Measurements from ENCODE around the gene RAB15.

Gene RAB15

GRCh38 chr14:64963611-64964010, 8.5 kb downstream of the RAB15 start:
- H3K27me3 ChIP-seq (replicated peaks; ENCODE audit: insufficient read depth, low read length) = no peaks in the 10 kb centered on the region
- peaks cover 6% of the 10 kb centered on the region; the same call in 1 of the 2 replicates for H3F3A ChIP-seq (ENCODE audit: insufficient read depth, low read length)
- H3K9me3 ChIP-seq (replicated peaks; ENCODE audit: insufficient read depth, low read length) = no peaks in the 10 kb centered on the region
- H3K4me2 ChIP-seq (ENCODE audit: low read depth, low read length) = no peak overlapping the region
- no peak overlapping the region for H3K4me3 ChIP-seq (ENCODE audit: low read length)
- TF ChIP-seq, protein P1, sequence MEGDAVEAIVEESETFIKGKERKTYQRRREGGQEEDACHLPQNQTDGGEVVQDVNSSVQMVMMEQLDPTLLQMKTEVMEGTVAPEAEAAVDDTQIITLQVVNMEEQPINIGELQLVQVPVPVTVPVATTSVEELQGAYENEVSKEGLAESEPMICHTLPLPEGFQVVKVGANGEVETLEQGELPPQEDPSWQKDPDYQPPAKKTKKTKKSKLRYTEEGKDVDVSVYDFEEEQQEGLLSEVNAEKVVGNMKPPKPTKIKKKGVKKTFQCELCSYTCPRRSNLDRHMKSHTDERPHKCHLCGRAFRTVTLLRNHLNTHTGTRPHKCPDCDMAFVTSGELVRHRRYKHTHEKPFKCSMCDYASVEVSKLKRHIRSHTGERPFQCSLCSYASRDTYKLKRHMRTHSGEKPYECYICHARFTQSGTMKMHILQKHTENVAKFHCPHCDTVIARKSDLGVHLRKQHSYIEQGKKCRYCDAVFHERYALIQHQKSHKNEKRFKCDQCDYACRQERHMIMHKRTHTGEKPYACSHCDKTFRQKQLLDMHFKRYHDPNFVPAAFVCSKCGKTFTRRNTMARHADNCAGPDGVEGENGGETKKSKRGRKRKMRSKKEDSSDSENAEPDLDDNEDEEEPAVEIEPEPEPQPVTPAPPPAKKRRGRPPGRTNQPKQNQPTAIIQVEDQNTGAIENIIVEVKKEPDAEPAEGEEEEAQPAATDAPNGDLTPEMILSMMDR (IDR thresholded peaks at IDR 0.05; ENCODE audit: low read length) = no peak
- TF ChIP-seq EZH2 (optimal IDR thresholded peaks at IDR 0.05; ENCODE audit: low read depth, low read length) (no peak), EZH2phosphoT487 (IDR thresholded peaks at IDR 0.05; ENCODE audit: low read length) (no peak)
- H3K27ac ChIP-seq (ENCODE audit: low read length) = no peak overlapping the region
- no peaks in the 10 kb centered on the region for H4K20me1 ChIP-seq (ENCODE audit: insufficient read depth, low read length)
- peaks cover 18% of the 10 kb centered on the region for H3K4me1 ChIP-seq (ENCODE audit: low read length)
- H3K9me2 ChIP-seq (replicated peaks; ENCODE audit: insufficient read depth, low read length) = no peaks in the 10 kb centered on the region
- H2AFZ ChIP-seq (ENCODE audit: low read length) = no peak overlapping the region
- no peak for DNase-seq
- H3K79me2 ChIP-seq (ENCODE audit: low read length) = peaks cover 3% of the 10 kb centered on the region
- H3K36me3 ChIP-seq (replicated peaks; ENCODE audit: insufficient read depth, low read length) = no peaks in the 10 kb centered on the region
- H3K9ac ChIP-seq (ENCODE audit: low read length) = no peak overlapping the region

DNA sequence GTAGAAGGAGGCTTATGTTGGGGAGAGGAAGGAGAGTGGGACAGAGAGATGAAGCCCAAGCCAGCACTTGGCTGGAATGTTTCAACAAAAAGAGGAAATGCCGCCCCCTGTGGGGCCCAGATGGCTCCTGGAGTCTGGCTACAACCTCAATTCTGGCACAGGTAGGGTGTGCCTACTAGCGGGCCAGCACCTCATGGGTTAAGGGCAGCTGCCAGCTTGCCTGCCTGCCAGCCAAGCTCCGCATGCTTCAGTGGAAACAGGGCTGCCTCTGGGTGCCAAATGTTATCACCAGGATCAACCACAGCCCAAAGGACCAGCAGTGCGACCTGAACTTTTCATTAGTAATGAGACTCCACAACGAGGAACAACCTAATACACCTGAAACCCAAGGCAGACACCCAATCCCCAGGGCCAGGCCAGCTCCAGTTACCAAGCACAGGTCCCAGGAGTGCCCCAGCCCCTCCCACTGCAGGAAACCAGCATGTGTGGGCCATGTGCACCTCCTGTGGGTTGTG, 11.3 kb downstream of the RAB15 start:
- Histone ChIP-seq H3F3A (ENCODE audit: insufficient read depth, low read length) (no peaks in the 10 kb centered on the region), H3K79me2 (ENCODE audit: low read length) (no peaks in the 10 kb centered on the region; the same call in none of the 2 replicates), H3K9me3 (replicated peaks; ENCODE audit: insufficient read depth, low read length) (no peaks in the 10 kb centered on the region), H2AFZ (ENCODE audit: low read length) (no peak overlapping the region), H3K36me3 (replicated peaks; ENCODE audit: insufficient read depth, low read length) (no peaks in the 10 kb centered on the region), H3K27ac (ENCODE audit: low read length) (no peak overlapping the region), H3K27me3 (replicated peaks; ENCODE audit: insufficient read depth, low read length) (no peaks in the 10 kb centered on the region), H3K4me3 (ENCODE audit: low read length) (no peak overlapping the region), H3K9me2 (replicated peaks; ENCODE audit: insufficient read depth, low read length) (no peaks in the 10 kb centered on the region), H3K9ac (ENCODE audit: low read length) (no peak overlapping the region), H3K4me1 (ENCODE audit: low read length) (no peaks in the 10 kb centered on the region), H4K20me1 (ENCODE audit: insufficient read depth, low read length) (no peaks in the 10 kb centered on the region), H3K4me2 (ENCODE audit: low read depth, low read length) (no peak overlapping the region)
- DNase-seq = no peak
- TF ChIP-seq EZH2phosphoT487 (IDR thresholded peaks at IDR 0.05; ENCODE audit: low read length) (no peak), EZH2 (optimal IDR thresholded peaks at IDR 0.05; ENCODE audit: low read depth, low read length) (no peak)
- TF ChIP-seq, protein P1 (IDR thresholded peaks at IDR 0.05; ENCODE audit: low read length) = no peak

DNA sequence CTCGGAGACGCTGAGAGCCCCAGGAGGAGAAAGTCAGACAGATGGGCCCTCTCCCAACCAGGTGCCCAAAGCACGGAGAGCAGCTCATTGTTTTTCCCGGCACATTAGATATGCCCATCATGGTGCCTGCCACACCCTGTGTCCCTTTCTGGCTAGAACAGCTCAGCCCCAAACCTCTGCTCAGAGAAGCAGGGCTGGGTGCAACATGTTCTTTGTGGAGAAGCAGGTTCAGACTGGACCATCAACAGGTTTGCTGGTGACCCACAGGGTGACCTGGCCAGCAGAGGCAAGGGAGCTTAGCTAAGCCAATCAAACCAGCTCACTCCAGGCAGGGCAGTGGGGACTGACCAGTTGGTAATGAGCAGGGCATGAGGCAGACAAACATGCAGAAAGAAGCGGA, 13.4 kb downstream of the RAB15 start:
- TF ChIP-seq EZH2 (optimal IDR thresholded peaks at IDR 0.05; ENCODE audit: low read depth, low read length) (no peak), EZH2phosphoT487 (IDR thresholded peaks at IDR 0.05; ENCODE audit: low read length) (no peak)
- TF ChIP-seq, protein P1 (IDR thresholded peaks at IDR 0.05; ENCODE audit: low read length) = no peak
- Histone ChIP-seq H3K79me2 (ENCODE audit: low read length) (no peaks in the 10 kb centered on the region; the same call in none of the 2 replicates), H3K4me1 (ENCODE audit: low read length) (no peaks in the 10 kb centered on the region), H3K27ac (ENCODE audit: low read length) (no peak overlapping the region), H2AFZ (ENCODE audit: low read length) (no peak overlapping the region), H3K9me2 (replicated peaks; ENCODE audit: insufficient read depth, low read length) (no peaks in the 10 kb centered on the region), H4K20me1 (ENCODE audit: insufficient read depth, low read length) (no peaks in the 10 kb centered on the region), H3K4me2 (ENCODE audit: low read depth, low read length) (no peak overlapping the region), H3K36me3 (replicated peaks; ENCODE audit: insufficient read depth, low read length) (no peaks in the 10 kb centered on the region), H3K9me3 (replicated peaks; ENCODE audit: insufficient read depth, low read length) (no peaks in the 10 kb centered on the region), H3K4me3 (ENCODE audit: low read length) (no peak overlapping the region), H3F3A (ENCODE audit: insufficient read depth, low read length) (no peaks in the 10 kb centered on the region), H3K27me3 (replicated peaks; ENCODE audit: insufficient read depth, low read length) (no peaks in the 10 kb centered on the region), H3K9ac (ENCODE audit: low read length) (no peak overlapping the region)
- no peak for DNase-seq
